Erythroblast (primary cell): ENCODE measurements around the gene ATP13A5.

Experiments used
- DNase-seq, 2 experiments: peaks; one replicate each; lab custom pipeline; 2025; lab: John Stamatoyannopoulos, UW
- GATA1 ChIP-seq: IDR thresholded peaks from 2 replicates; pipeline ENCODE4 v1.6.1; 2011; ENCODE audit warnings: low read depth, mild to moderate bottlenecking, control low read depth, low read length, moderate library complexity
- POLR2A ChIP-seq: IDR thresholded peaks from 2 replicates; pipeline ENCODE4 v1.6.1; 2011; ENCODE audit warnings: mild to moderate bottlenecking, low read length

Gene ATP13A5

DNA sequence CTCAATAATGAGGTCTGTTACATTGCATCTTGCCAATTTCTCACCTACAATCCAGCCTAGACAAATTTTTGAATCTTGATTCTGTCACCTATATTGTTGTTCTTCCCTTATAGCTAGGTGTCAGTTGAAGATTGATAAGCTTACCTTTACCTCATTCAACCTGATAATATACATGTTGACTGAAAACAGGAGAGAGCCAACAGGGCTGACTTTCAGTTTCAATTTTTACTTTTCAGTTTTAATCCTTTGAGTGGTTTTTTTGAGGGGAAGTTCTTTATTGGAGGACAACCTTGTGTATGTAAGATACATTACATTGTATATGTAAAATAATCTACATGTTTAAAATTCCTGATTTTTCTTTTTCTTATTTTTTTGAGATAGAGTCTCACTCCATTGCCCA lies 5.8 kb downstream of the ATP13A5 start:
- TF ChIP-seq POLR2A (no peak), GATA1 (no peak)
- no peak for DNase-seq

DNA sequence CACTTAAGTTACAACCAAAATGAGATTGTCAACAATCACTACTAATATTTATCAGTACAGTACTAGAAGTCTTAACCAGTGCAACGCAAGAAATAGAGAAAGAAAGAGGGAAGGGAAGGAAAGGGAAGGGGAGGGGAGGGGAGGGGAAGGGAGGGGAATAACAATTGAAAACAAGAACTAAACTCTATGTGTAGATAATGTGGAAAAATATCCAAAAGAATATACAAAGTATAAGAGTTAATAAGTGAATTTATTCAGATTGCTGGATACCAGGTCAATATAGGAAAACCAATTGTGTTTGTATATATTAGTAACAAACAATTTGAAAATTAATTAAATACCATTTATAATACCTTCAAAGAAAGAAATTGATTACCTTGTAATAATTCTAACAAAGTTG lies 10.7 kb downstream of the ATP13A5 start:
- TF ChIP-seq POLR2A (no peak), GATA1 (no peak)
- DNase-seq = no peak

- DNase-seq = no peak
- no peak for TF ChIP-seq POLR2A
- TF ChIP-seq GATA1 = no peak
Measured at GRCh38 chr3:193357291-193357690, 21.3 kb downstream of the ATP13A5 start.

GRCh38 chr3:193354423-193354822 lies 24.1 kb downstream of the ATP13A5 start:
- no peak for DNase-seq

DNA sequence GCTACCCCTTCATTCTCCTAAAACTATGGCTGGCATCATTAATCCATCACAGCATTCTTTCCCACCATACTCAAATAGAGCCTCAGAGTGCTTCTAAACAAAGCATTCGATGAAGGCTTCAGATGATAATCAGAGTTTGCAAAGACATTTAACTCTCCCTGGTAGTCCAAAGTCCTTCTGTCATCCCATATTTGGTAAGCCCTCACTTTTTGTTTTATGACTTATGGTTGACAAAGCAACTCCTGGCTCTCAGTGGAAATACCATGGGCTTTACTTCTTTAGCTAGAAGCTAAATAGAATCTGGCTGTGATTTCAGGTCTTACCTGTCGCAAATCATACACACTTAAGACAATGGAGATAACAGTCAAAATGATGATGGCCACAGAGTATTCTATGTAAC lies 27.8 kb downstream of the ATP13A5 start:
- DNase-seq = no peak
- TF ChIP-seq POLR2A = no peak
- TF ChIP-seq GATA1 = no peak

More at GRCh38 chr3:193354423-193354822, 24.1 kb downstream of the ATP13A5 start:
- TF ChIP-seq GATA1 (no peak), POLR2A (no peak)

DNA sequence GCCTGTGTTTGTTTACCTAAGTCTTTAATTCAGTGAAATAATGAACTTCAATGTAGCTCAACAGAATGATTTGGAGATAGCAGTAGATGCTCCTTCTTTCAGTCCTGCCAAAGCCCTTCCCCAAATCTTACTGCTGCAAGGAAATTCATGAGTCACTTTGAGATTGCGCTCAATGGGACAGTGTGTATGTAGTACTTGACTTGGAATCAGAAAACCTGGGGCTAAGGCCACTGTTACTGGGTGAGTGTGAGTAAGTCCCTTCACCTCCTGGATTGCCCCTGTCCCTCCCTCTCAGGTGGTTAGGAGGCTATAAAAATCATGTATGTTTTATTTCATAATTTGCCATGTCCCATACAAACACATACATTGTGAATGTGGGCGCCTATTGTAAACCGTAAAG lies 29.9 kb downstream of the ATP13A5 start:
- TF ChIP-seq POLR2A = no peak
- no peak for TF ChIP-seq GATA1
- DNase-seq = no peak

GRCh38 chr3:193347521-193348501 lies 30.7 kb downstream of the ATP13A5 start:
- TF ChIP-seq POLR2A = no peak
- no peak for TF ChIP-seq GATA1
- DNase-seq = no peak

DNA sequence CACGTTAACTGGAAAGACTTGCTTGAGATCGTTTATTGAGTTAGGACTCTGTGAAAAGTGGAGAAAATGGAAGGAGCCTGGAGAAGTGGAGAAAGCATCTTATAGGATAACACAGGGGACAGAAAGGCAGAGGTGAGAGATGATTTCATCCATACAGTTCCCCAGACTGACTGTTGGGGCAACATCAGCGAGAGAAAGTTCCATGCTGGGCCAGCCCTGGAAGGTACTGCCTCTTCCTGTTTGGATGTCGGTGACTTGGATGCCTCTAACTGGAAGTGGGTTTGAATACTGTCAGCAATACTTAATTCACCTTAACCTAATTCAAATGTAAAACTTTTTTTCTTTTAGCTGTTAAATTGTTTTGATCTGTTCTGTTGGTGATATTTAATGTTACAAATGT lies 32.3 kb downstream of the ATP13A5 start:
- no peak for DNase-seq
- no peak for TF ChIP-seq POLR2A
- TF ChIP-seq GATA1 = no peak

- DNase-seq = no peak
- TF ChIP-seq GATA1 (no peak), POLR2A (no peak)
Measured at GRCh38 chr3:193345431-193345830, 33.1 kb downstream of the ATP13A5 start.

GRCh38 chr3:193344486-193344885 lies 34.1 kb downstream of the ATP13A5 start:
- DNase-seq = no peak
- TF ChIP-seq POLR2A = no peak
- TF ChIP-seq GATA1 = no peak

GRCh38 chr3:193343726-193344222 lies 34.8 kb downstream of the ATP13A5 start:
- TF ChIP-seq POLR2A (no peak), GATA1 (no peak)
- no peak for DNase-seq

DNA sequence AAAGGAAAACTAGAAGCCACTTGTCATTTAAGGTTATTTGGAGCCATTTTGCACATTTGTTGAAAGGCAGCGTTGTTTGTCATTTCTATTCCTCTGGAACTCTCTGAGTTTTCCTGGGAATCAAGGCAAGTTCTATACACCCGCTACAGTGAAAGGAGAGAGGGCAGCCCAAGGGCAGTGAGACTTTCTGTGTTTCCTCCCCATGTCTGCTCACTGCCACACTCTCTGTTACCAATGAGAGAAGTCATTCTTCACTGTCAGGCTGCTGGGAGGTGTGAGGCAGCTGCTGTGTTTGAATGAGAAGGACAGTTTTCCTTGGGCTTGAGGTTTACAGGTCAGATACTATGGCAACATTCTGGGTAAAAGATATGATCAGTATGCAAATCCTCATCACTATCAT lies 36.0 kb downstream of the ATP13A5 start:
- no peak for DNase-seq
- no peak for TF ChIP-seq GATA1

DNA sequence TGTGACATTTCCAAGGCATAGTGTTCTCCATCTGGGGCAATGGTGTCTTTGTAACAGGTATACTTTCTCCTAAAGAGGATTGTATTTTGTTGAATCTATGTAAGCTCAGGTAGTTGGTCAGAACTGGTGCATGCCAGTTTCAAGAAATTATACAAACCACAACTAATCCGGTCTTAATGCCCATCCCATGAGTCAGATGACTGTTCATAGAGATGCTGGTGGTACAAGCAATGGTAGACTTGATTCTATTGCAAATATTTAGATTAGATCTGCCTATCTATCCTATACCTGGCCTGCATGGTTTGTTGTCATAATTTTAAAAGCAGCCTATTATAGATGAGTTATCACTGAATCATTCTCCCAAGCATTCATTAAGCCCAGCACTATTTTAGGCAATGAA lies 43.5 kb downstream of the ATP13A5 start:
- no peak for DNase-seq
- TF ChIP-seq GATA1 (no peak), POLR2A (no peak)

DNA sequence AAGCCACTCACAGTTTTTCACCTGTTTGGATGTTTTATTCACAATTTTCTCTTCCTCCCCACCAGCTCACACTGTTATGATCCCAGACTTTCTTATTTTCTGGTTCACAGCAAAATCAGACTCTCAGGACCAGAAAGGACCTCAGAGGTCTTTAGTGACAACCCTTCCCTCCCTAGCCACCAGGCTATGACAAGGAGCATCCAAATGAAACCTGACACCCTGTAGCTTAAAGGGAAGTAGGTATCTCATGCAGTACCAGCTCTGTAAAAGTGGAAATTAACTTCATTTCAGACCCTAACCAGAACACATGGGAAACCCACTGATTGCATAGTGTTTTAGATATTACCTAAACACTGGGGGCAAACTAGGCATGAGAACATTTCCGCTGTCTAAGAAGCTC lies 45.3 kb downstream of the ATP13A5 start:
- TF ChIP-seq GATA1 (no peak), POLR2A (no peak)
- DNase-seq = no peak

GRCh38 chr3:193330555-193331204 lies 47.9 kb downstream of the ATP13A5 start:
- TF ChIP-seq GATA1 = no peak
- no peak for TF ChIP-seq POLR2A
- no peak for DNase-seq
